ENCODE results near the gene HOOK2. TPM values are rescaled to one million over a fixed set of nuclear protein-coding genes. Genes with fewer than 3 reads are reported as not detected.

HOOK2 gene
- total and polyA plus RNA-seq, 9 of the 15 experiments (the other 6 are each of a cell fraction or from before 2014, with no cell fraction given), result 1.3 to 17.2 (median 9.9) TPM

DNA sequence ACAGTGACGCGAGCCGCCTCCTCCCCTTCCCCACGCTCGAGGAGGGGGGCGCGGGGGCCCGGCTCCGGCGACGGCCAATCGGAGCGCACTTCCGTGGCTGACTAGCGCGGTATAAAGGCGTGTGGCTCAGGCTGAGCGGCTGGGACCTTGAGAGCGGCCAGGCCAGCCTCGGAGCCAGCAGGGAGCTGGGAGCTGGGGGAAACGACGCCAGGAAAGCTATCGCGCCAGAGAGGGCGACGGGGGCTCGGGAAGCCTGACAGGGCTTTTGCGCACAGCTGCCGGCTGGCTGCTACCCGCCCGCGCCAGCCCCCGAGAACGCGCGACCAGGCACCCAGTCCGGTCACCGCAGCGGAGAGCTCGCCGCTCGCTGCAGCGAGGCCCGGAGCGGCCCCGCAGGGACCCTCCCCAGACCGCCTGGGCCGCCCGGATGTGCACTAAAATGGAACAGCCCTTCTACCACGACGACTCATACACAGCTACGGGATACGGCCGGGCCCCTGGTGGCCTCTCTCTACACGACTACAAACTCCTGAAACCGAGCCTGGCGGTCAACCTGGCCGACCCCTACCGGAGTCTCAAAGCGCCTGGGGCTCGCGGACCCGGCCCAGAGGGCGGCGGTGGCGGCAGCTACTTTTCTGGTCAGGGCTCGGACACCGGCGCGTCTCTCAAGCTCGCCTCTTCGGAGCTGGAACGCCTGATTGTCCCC, 16.1 kb upstream of the HOOK2 start, which contains the start of gene JUNB (continued):
- TF ChIP-seq U2AF2 (optimal IDR thresholded peaks at IDR 0.05; ENCODE audit: low read depth, low read length) (no peak), FOSL1 (tag; conservative IDR thresholded peaks at IDR 0.05) (0 out of 2 replicates have a peak, but pooled peaks have one; percentile 53), POLR2A (conservative IDR thresholded peaks at IDR 0.05) (peak; percentile 100), ZNF445 (CRISPR knock-in tag; IDR thresholded peaks at IDR 0.05; ENCODE audit: low read depth) (peak; percentile 13; the same call in 1 of the 2 replicates), PHB2 (IDR thresholded peaks at IDR 0.05; ENCODE audit: low read depth) (no peak), ZNF217 (CRISPR knock-in tag; IDR thresholded peaks at IDR 0.05) (no peak), MCM5 (IDR thresholded peaks at IDR 0.05; ENCODE audit: low read depth) (no peak), KLF6 (CRISPR knock-in tag; IDR thresholded peaks at IDR 0.05; ENCODE audit: borderline replicate concordance) (no peak), FOS (IDR thresholded peaks at IDR 0.05; ENCODE audit: extremely low read depth, insufficient read length) (peak; percentile 9), ESRRB (CRISPR knock-in tag; IDR thresholded peaks at IDR 0.05; ENCODE audit: borderline replicate concordance) (no peak), GATAD2A (IDR thresholded peaks at IDR 0.05) (no peak), SMAD1 (IDR thresholded peaks at IDR 0.05; ENCODE audit: low read depth, low read length, partially characterized antibody) (peak; percentile 95), PTRF (tag; IDR thresholded peaks at IDR 0.05) (no peak), PURB (CRISPR knock-in tag; IDR thresholded peaks at IDR 0.05; ENCODE audit: low read depth) (no peak), MEIS2 (IDR thresholded peaks at IDR 0.05; ENCODE audit: partially characterized antibody) (peak; percentile 84), TCF7L2 (IDR thresholded peaks at IDR 0.05; ENCODE audit: low read depth, low read length) (no peak)
- TF ChIP-seq, protein P1, sequence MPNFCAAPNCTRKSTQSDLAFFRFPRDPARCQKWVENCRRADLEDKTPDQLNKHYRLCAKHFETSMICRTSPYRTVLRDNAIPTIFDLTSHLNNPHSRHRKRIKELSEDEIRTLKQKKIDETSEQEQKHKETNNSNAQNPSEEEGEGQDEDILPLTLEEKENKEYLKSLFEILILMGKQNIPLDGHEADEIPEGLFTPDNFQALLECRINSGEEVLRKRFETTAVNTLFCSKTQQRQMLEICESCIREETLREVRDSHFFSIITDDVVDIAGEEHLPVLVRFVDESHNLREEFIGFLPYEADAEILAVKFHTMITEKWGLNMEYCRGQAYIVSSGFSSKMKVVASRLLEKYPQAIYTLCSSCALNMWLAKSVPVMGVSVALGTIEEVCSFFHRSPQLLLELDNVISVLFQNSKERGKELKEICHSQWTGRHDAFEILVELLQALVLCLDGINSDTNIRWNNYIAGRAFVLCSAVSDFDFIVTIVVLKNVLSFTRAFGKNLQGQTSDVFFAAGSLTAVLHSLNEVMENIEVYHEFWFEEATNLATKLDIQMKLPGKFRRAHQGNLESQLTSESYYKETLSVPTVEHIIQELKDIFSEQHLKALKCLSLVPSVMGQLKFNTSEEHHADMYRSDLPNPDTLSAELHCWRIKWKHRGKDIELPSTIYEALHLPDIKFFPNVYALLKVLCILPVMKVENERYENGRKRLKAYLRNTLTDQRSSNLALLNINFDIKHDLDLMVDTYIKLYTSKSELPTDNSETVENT (CRISPR knock-in tag; IDR thresholded peaks at IDR 0.05), result peak; percentile 97
- TF ChIP-seq, protein P2, sequence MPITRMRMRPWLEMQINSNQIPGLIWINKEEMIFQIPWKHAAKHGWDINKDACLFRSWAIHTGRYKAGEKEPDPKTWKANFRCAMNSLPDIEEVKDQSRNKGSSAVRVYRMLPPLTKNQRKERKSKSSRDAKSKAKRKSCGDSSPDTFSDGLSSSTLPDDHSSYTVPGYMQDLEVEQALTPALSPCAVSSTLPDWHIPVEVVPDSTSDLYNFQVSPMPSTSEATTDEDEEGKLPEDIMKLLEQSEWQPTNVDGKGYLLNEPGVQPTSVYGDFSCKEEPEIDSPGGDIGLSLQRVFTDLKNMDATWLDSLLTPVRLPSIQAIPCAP (CRISPR knock-in tag; IDR thresholded peaks at IDR 0.05; ENCODE audit: borderline replicate concordance), result no peak; the same call in 1 of the 2 replicates
- TF ChIP-seq, protein P3, sequence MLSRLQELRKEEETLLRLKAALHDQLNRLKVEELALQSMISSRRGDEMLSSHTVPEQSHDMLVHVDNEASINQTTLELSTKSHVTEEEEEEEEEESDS (CRISPR knock-in tag; IDR thresholded peaks at IDR 0.05), result no peak
- TF ChIP-seq, protein P4, sequence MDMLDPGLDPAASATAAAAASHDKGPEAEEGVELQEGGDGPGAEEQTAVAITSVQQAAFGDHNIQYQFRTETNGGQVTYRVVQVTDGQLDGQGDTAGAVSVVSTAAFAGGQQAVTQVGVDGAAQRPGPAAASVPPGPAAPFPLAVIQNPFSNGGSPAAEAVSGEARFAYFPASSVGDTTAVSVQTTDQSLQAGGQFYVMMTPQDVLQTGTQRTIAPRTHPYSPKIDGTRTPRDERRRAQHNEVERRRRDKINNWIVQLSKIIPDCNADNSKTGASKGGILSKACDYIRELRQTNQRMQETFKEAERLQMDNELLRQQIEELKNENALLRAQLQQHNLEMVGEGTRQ (CRISPR knock-in tag; IDR thresholded peaks at IDR 0.05), result no peak
- TF ChIP-seq, protein P5, sequence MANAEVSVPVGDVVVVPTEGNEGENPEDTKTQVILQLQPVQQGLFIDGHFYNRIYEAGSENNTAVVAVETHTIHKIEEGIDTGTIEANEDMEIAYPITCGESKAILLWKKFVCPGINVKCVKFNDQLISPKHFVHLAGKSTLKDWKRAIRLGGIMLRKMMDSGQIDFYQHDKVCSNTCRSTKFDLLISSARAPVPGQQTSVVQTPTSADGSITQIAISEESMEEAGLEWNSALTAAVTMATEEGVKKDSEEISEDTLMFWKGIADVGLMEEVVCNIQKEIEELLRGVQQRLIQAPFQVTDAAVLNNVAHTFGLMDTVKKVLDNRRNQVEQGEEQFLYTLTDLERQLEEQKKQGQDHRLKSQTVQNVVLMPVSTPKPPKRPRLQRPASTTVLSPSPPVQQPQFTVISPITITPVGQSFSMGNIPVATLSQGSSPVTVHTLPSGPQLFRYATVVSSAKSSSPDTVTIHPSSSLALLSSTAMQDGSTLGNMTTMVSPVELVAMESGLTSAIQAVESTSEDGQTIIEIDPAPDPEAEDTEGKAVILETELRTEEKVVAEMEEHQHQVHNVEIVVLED (CRISPR knock-in tag; IDR thresholded peaks at IDR 0.05), result peak; percentile 80
- TF ChIP-seq, protein P6, sequence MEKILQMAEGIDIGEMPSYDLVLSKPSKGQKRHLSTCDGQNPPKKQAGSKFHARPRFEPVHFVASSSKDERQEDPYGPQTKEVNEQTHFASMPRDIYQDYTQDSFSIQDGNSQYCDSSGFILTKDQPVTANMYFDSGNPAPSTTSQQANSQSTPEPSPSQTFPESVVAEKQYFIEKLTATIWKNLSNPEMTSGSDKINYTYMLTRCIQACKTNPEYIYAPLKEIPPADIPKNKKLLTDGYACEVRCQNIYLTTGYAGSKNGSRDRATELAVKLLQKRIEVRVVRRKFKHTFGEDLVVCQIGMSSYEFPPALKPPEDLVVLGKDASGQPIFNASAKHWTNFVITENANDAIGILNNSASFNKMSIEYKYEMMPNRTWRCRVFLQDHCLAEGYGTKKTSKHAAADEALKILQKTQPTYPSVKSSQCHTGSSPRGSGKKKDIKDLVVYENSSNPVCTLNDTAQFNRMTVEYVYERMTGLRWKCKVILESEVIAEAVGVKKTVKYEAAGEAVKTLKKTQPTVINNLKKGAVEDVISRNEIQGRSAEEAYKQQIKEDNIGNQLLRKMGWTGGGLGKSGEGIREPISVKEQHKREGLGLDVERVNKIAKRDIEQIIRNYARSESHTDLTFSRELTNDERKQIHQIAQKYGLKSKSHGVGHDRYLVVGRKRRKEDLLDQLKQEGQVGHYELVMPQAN (IDR thresholded peaks at IDR 0.05; ENCODE audit: borderline replicate concordance), result no peak
